H1 (cell line): ENCODE measurements around the gene NPHP4. TPM values are rescaled to one million over a fixed set of nuclear protein-coding genes. Genes with fewer than 3 reads are reported as not detected.

ENCODE experiments used
- EGR1 ChIP-seq: IDR thresholded peaks from 2 replicates; pipeline ENCODE4 v1.6.1; 2011; ENCODE audit warnings: low read depth, low read length, borderline replicate concordance
- SIRT6 ChIP-seq: IDR thresholded peaks from one replicate; pipeline ENCODE4 v1.7.1; 2012; ENCODE audit warnings: low read length, inconsistent platforms
- polyA plus RNA-seq, 7 experiments: library from polyadenylated mRNA; depleted of rRNA in 3 of 7; stranded (reverse) in 5 of 7; unstranded in 2 of 7; fragments of >200 nt in 5 of 7; fragments of 200-250 nt in 2 of 7; gene quantifications; 1 replicate in 5 of 7; 2 replicates in 1 of 7; 4 replicates in 1 of 7; pipeline versions ENCODE4 v1.2.1 to v1.2.3, GENCODE V29; 2011 to 2013; ENCODE audit warnings: missing spikeins in 2 of 7, mixed read lengths in 2 of 7
- total RNA-seq: library from RNA; stranded (reverse); fragmentation: NEBNext Ultra II Directional; extraction: Animal tissue kit (Norgen Biotek cat#: 25700); gene quantifications from 2 replicates; pipeline ENCODE4 v1.2.1, GENCODE V29; 2021
- TF ChIP-seq, protein P1 (sequence below): fragments of 300-600 bp; sonication (generic); IDR thresholded peaks from 2 replicates; pipeline ENCODE4 v1.7.1; 2012; ENCODE audit warnings: low read length, moderate library complexity, mild to moderate bottlenecking, inconsistent platforms; ENCODE audit not compliant: insufficient replicate concordance

The NPHP4 gene
- total and polyA plus RNA-seq, 2 of the 8 experiments (the other 6 are each of a cell fraction or from before 2014, with no cell fraction given), result 5.8 to 14.0 TPM

DNA sequence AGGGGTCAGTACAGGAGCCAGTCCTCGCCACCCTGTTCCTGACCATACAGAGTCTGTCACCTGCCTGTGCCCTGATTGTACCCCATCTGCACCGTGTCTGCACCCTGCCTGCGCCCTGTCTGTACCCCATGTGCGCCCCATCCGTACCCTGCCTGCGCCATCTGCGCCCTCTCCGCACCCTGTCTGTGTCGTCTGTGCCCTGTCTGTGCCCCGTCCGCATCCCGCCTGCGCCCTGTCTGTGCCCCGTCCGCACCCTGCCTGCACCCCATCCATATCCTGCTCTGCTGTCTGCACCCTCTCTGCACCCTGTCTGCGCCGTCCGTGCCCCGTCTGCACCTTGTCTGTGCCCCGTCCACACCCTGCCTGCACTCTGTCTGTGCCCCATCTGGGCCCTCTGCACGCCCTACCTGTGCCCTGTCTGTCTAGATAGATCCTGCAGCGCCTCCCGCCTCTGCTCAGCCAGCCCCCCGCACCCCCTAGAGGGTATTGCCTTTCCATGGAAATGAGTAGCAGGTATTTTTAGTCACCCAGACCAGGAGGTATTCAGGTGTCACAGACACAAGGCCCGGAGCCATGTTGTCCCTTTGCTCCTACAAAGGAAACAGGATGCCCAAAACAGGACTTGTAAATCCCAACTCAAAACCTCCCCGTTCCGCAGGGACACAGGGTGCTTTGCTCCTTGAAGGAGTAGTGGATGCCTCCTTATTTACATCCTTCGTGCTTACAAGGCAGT, 7.7 kb upstream of the NPHP4 start (continued):
- TF ChIP-seq, protein P1, sequence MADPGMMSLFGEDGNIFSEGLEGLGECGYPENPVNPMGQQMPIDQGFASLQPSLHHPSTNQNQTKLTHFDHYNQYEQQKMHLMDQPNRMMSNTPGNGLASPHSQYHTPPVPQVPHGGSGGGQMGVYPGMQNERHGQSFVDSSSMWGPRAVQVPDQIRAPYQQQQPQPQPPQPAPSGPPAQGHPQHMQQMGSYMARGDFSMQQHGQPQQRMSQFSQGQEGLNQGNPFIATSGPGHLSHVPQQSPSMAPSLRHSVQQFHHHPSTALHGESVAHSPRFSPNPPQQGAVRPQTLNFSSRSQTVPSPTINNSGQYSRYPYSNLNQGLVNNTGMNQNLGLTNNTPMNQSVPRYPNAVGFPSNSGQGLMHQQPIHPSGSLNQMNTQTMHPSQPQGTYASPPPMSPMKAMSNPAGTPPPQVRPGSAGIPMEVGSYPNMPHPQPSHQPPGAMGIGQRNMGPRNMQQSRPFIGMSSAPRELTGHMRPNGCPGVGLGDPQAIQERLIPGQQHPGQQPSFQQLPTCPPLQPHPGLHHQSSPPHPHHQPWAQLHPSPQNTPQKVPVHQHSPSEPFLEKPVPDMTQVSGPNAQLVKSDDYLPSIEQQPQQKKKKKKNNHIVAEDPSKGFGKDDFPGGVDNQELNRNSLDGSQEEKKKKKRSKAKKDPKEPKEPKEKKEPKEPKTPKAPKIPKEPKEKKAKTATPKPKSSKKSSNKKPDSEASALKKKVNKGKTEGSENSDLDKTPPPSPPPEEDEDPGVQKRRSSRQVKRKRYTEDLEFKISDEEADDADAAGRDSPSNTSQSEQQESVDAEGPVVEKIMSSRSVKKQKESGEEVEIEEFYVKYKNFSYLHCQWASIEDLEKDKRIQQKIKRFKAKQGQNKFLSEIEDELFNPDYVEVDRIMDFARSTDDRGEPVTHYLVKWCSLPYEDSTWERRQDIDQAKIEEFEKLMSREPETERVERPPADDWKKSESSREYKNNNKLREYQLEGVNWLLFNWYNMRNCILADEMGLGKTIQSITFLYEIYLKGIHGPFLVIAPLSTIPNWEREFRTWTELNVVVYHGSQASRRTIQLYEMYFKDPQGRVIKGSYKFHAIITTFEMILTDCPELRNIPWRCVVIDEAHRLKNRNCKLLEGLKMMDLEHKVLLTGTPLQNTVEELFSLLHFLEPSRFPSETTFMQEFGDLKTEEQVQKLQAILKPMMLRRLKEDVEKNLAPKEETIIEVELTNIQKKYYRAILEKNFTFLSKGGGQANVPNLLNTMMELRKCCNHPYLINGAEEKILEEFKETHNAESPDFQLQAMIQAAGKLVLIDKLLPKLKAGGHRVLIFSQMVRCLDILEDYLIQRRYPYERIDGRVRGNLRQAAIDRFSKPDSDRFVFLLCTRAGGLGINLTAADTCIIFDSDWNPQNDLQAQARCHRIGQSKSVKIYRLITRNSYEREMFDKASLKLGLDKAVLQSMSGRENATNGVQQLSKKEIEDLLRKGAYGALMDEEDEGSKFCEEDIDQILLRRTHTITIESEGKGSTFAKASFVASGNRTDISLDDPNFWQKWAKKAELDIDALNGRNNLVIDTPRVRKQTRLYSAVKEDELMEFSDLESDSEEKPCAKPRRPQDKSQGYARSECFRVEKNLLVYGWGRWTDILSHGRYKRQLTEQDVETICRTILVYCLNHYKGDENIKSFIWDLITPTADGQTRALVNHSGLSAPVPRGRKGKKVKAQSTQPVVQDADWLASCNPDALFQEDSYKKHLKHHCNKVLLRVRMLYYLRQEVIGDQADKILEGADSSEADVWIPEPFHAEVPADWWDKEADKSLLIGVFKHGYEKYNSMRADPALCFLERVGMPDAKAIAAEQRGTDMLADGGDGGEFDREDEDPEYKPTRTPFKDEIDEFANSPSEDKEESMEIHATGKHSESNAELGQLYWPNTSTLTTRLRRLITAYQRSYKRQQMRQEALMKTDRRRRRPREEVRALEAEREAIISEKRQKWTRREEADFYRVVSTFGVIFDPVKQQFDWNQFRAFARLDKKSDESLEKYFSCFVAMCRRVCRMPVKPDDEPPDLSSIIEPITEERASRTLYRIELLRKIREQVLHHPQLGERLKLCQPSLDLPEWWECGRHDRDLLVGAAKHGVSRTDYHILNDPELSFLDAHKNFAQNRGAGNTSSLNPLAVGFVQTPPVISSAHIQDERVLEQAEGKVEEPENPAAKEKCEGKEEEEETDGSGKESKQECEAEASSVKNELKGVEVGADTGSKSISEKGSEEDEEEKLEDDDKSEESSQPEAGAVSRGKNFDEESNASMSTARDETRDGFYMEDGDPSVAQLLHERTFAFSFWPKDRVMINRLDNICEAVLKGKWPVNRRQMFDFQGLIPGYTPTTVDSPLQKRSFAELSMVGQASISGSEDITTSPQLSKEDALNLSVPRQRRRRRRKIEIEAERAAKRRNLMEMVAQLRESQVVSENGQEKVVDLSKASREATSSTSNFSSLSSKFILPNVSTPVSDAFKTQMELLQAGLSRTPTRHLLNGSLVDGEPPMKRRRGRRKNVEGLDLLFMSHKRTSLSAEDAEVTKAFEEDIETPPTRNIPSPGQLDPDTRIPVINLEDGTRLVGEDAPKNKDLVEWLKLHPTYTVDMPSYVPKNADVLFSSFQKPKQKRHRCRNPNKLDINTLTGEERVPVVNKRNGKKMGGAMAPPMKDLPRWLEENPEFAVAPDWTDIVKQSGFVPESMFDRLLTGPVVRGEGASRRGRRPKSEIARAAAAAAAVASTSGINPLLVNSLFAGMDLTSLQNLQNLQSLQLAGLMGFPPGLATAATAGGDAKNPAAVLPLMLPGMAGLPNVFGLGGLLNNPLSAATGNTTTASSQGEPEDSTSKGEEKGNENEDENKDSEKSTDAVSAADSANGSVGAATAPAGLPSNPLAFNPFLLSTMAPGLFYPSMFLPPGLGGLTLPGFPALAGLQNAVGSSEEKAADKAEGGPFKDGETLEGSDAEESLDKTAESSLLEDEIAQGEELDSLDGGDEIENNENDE, result no peak
- TF ChIP-seq EGR1 (no peak), SIRT6 (no peak)
